SW480 (cell line): ENCODE results near the gene BIRC7.
"Not testable (repeated sequence)": the region's sequence is repeated elsewhere in the genome, so short reads cannot be mapped to it uniquely, and the experiment has no call there.

Experiments
- DNase-seq: peaks from one replicate; pipeline ENCODE4 v3.0.0-alpha.2; 2016; ENCODE audit warnings: low spot score

The BIRC7 gene

DNA sequence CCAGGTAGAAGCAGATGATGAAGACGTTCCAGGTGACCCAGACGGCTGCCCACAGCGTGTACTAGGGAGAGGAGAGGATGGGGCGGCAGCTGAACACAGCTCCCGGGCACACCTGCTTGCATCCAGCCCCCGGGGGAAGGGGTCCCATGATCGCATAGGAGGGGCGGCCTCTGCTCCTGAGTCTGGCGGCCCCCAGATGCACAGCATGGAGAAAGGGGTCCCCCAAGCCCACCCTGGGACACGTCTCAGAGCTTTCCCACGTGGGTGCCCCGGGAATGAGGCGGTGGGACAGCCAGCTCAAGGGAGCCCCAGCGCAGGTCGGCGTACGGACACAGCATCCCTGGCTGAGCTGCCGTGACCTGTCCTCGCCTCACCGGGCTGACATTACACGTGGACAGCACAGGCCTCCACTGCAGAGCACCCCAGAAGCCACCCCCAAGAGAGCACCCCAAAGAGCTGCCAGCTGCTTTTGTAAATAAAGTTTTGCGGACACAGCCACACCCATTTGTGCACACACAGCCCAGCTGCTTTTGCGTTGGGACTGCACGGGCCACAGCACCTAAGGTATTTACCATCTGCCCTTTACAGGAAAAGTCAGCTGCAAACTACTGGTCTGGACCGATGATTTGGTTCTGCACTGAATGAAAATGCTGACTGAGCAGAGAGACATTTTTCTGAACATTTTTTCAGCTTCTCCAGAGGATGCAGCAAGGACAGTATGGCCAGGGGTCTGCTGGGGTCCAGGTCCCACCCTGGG is 13.3 kb downstream of the BIRC7 start:
- peak; percentile 39 for DNase-seq

DNA sequence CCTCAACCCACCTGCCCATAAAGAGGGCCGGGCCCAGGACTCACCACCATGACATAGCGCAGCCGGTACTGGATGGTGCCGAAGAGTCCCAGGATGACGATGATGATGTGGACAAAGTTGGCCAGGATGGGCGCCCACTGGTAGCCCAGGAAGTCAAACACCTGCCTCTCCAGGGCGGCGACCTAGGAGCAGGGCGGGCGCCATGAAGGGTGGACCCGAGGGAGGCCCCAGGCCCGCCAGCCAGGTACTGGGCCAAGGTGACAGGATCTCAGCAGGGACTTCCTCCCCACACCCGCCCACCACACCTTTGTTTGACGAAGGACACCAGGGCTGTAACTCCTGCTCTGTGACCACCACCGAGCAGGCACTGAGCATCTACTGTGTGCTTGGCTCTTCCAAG is 14.2 kb downstream of the BIRC7 start:
- DNase-seq, result no peak

DNA sequence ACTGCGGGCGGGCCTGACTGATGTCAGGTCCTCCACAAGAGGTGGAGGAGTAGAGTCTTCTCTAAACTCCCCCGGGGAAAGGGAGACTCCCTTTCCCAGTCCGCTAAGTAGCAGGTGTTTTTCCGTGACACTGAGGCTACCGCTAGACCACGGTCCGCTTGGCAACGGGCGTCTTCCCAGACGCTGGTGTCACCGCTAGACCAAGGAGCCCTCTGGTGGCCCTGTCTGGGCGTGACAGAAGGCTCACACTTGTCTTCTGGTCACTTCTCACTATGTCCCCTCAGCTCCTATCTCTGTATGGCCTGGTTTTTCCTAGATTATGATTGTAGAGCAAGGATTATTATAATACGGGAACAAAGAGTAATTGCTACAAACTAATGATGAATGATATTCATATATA is 15.6 kb downstream of the BIRC7 start:
- not testable (repeated sequence) for DNase-seq

DNA sequence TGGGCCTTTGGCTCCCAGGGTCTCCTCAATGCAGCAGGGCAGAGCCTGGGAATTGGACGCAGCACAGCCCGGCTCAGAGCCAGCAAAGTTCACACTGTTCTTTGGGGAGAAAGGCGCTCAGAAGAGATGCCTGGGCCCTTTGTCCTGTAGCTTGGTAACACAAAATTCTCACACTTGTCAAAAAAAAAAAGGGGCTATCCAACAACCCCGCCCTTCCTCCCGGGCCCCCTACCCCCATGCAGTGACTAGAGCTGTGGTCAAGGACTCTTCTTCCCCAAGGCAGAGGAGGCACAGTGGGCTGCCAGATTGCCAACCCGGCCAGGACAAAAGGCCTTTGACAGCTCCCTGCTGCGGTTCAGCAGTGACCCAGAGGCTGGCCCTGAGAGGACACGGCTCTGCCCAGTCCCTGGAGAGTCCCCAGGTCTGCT is 16.6 kb downstream of the BIRC7 start:
- no peak for DNase-seq

DNA sequence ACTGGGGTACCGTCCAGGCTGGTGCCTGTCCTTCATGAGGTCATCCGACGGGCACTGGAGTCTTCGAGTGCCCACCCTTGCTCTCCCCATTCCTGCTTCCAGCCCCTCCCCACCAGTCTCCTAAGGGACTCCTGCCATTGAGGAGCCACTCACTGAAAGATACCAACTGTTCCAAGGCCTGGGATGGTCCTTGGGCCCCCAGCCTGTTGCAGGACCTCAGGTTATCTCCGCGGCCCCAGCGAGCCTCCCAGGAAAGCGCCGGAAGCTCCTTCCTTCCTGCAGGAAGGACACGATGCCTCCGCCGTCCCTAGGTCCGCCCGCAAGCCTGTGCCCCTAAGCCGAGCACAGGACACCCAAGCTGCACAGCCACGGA is 17.3 kb downstream of the BIRC7 start:
- no peak for DNase-seq

DNA sequence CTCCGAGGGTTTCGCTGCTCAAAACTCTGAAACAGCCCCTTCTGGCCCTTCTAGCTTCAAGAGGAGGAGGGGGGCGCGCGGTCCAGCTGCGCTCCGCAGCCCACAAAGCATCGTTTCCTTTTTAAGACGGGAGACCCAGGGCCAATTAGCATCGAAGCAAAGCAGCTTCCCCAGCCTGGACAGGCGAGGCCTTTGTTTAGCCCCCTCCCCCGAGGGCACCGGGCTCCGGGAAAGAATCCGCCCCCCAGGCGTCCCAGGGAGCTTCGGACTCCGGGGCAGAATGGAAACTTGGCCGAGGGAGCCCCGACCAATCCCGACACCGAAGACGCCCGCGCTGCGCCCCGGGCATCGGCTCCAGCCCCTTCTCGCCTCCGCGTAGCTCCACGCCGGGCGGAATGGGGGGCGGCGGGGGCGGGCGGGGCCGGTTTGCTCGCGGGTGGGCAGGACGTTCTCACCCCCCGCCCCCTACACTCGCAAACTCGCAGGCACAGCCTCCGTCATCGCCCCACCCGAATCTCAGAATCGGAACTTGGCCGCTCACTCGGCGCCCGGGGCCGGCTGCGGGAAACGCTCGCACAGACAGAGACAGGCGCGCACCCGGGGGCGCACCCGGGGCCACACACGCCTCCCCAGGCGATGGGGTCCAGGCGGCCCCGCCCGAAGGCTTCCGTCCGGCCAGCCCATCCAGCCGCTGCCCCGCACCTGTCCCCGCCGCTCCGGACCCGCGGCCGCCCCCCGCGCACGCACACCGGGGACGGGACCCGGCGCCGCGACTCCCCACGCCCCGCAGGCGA is 17.9 kb downstream of the BIRC7 start:
- DNase-seq, result no peak

DNA sequence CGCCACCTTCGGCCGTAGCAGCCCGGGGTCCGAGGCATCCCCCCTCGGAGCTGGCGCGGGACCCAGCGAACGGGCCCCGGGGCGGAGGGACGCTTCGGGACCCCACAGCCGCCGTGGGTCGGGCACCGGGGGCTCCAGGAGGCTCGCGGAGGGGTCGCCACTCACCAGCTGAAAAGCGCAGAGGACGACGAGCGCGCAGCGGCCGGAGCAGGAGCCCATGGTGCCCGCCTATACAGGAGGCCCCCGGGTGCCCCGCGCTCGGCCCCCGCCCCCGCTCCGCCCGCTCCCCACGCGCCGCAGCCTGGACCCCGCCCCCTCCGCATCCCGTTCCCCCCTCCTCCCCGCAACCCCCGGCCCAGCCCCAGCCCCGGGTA is 18.5 kb downstream of the BIRC7 start, which contains the start of gene NKAIN4:
NKAIN4 (minus strand) TSS at position 232 of the 374 bp plus-strand sequence; CDS start at position 219, 13 bp downstream.
- DNase-seq, result no peak

DNA sequence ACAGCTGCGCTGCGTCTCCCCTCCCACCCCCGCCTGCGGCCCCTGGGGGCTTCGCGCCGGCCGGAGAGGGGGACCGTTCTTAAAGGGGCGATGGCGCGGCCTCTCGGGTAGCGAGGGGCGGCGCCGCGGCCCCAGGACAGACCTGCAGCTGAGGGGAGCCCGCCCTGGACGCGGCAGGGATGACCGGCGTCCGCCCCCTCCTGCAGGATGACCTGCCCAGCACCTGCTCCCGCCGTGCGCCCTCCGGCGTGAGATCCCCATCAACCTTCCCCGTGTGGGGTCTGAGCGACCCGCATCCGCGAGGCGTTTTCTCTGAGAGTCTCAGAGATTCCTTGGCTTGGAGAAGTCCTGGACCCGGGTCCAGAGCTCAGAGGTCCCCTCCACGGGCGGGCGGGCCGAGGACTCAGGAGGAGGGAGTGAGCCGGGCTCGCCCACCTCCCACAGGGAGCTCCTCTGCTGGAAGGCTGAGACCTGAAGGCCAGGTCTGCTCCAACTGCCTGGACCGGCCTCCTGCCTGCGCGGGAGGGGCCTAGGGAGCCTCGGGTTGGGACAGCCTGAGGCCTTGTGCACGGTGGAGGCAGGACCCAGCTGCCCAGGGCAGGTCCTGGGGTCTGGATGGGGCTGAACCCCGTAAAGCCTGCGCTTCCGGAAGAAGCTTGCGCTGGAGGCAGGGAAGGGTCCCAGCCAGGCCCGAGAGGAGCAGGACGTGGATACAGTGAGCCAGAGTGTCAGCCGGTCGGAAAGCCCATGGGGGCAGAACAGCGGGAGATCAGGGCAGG is 19.1 kb downstream of the BIRC7 start:
- no peak for DNase-seq

DNA sequence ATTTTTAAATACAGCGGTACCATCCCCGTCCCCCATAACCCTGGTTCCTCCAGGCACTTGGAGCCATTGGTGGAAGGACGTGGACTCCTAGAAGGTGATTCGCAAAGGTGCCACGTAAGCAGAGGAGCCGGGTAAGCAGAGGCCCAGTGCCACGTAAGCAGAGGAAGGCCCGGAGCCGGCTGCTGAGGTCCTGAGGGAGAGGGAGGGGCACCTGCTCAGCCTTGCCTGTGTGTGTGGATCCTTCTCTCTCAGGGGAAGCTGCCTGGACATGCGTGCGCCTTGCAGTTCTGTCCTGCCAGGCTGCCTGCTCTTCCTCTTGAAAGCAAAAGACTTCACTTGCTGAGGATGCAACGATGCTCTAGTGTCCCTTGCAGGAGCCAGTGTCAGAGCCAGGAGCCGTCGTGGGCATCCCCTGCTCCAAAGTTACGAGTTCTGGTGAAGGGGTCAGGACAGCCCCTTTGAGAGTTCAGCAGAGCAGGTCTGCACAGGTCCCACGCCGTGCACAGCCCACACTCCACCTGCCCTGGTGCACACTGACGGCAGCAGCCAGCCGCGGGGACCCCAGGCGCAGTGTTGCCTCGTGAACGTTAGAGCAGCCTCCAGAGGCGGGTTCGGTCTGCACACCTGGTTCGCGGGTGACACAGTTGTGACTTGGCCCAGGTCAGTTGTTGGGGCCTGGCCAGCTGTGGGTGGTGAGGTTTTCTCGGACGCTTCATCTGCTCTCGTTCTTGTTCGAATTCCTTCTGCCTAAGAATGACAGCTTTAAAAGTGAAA is 20.4 kb downstream of the BIRC7 start:
- DNase-seq, result no peak

DNA sequence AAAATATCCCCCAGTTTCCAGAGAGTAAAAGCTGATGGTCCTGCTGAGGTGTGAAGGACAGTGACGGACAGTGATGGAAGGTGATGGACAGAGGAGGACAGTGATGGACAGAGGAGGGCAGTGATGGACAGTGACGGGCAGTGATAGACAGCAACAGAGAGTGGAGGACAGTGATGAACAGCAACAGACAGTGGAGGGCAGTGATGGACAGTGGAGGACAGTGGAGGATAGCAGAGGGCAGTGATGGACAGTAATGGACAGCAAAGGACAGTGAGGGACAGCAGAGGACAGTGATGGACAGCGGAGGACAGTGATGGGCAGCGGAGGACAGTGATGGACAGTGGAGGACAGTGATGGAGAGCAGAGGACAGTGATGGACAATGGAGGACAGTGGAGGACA is 21.2 kb downstream of the BIRC7 start:
- no peak for DNase-seq

DNA sequence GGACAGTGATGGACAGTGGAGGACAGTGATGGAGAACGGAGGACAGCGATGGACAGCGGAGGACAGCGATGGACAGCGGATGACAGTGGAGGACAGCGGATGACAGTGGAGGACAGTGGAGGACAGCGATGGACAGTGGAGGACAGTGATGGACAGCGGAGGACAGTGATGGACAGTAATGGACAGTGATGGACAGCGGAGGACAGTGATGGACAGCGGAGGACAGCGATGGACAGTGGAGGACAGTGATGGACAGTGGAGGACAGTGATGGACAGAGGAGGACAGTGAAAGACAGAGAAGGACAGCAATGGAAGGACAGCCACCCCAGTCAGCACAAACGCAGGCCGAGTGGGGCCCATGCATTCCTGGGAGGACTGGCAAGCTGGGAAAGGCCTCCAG is 21.9 kb downstream of the BIRC7 start:
- DNase-seq, result no peak

- DNase-seq, result no peak
Observed at GRCh38 chr20:63258781-63259180, 23.1 kb downstream of the BIRC7 start.

GRCh38 chr20:63259734-63260460 is 24.2 kb downstream of the BIRC7 start:
- no peak for DNase-seq

DNA sequence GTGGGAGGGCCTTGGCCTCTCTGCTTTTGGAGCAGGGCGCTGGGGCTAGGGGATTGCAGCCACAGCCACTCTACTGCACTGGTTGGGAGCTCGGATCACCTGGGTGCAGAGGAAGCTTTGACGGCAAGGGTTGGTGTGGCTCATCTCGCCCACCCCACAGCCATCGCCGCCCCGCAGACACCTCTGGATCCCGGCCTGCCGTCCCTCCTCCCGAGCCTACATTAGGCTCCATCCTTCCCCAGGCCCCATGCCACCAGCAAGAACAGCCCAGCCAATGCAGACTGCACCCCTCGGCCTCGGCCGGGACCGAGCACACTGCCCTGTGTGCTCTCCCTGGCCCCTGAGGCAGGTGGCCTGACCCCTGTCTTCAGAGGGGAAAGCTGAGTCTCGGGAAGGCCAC is 24.8 kb downstream of the BIRC7 start:
- DNase-seq, result no peak

GRCh38 chr20:63261060-63261794 is 25.5 kb downstream of the BIRC7 start:
- DNase-seq, result no peak

DNA sequence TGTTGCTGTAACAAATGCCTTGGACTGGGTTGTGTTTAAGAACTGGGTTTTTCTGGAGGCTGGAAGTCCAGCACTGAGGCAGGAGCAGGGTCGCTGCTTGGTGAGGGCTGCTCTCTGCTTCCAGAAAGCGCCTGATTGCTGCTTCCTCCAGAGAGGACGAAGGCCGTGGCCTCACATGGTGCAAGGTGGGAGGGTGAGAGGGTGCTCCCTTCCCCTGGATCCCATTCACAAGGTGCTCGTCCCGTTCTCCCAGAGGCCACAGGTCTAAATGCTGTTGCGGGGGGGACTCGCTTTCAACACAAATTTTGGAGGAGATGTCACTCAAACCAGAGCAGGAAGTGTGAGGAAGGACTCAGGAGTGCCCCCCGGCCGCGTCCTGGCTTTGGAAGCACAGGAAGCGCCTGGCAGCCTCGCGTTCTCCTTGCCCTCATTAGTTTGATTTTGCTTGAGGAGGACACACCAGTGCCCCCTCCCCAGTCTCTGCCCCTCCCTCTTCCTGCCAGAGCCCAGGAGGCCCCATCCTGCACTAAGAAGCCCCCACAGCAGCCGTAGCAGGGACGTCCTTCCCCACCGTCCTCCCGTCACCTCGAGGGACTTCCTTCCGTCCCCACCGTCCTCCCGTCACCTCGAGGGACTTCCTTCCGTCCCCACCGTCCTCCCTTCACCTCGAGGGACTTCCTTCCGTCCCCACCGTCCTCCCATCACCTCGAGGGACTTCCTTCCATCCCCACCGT is 26.3 kb downstream of the BIRC7 start:
- DNase-seq, result no peak

GRCh38 chr20:63262836-63263235 is 27.1 kb downstream of the BIRC7 start:
- DNase-seq, result no peak

- DNase-seq, result no peak
Observed at GRCh38 chr20:63264000-63264399, 28.3 kb downstream of the BIRC7 start.

GRCh38 chr20:63264519-63264918 is 28.8 kb downstream of the BIRC7 start:
- no peak for DNase-seq
